ENCODE results near the gene GNL2. TPM values are rescaled to one million over a fixed set of nuclear protein-coding genes. Genes with fewer than 3 reads are reported as not detected.
A peak's percentile ranks its signal among the peaks of the same experiment; 100 is the strongest.
"Not testable (repeated sequence)": the region's sequence is repeated elsewhere in the genome, so short reads cannot be mapped to it uniquely, and the experiment has no call there.

GNL2 gene
- total RNA-seq, 4 donors from 2014 or later, result 25.1 to 58.2 (median 34.2) TPM

DNA sequence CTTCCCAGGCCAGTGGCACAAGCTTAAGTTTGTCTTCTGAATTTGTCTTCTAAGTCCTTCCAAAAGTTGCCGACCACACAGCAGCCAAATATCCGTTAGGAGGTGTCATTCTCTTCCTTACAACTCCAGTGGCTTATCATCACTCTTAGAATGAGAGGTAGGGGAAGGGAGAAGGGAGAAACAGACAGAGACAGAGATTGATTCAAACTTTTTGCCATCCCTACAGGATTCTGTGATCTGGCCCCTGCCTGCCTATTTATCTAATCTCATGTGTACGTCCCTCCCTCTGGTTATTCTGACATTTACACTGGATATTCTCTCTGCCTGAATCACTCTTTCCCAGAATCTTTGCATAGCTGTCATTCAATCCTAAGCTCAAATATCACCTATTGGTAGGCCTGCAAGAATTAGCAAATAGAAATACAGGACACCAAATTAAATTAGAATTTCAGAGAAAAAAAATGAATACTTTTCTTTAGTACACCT lies 488 bp upstream of the GNL2 start:
- no peak for TF ChIP-seq POLR2A (IDR thresholded peaks at IDR 0.05)
- TF ChIP-seq, protein P1, sequence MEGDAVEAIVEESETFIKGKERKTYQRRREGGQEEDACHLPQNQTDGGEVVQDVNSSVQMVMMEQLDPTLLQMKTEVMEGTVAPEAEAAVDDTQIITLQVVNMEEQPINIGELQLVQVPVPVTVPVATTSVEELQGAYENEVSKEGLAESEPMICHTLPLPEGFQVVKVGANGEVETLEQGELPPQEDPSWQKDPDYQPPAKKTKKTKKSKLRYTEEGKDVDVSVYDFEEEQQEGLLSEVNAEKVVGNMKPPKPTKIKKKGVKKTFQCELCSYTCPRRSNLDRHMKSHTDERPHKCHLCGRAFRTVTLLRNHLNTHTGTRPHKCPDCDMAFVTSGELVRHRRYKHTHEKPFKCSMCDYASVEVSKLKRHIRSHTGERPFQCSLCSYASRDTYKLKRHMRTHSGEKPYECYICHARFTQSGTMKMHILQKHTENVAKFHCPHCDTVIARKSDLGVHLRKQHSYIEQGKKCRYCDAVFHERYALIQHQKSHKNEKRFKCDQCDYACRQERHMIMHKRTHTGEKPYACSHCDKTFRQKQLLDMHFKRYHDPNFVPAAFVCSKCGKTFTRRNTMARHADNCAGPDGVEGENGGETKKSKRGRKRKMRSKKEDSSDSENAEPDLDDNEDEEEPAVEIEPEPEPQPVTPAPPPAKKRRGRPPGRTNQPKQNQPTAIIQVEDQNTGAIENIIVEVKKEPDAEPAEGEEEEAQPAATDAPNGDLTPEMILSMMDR (IDR thresholded peaks at IDR 0.05), result no peak
- peak overlapping the region; percentile 26 for H3K4me3 ChIP-seq (ENCODE audit: low read depth, poor library complexity, severe bottlenecking)
- intact Hi-C loops (cut with DNase I; ENCODE audit: low total_unique reads), result no loop called here
- DNase-seq (ENCODE audit: low spot score in 2 of 2), result no peak
- 0 to 2% methylated on average over 3 of the region's 3 CpGs for WGBS, 2 donors

DNA sequence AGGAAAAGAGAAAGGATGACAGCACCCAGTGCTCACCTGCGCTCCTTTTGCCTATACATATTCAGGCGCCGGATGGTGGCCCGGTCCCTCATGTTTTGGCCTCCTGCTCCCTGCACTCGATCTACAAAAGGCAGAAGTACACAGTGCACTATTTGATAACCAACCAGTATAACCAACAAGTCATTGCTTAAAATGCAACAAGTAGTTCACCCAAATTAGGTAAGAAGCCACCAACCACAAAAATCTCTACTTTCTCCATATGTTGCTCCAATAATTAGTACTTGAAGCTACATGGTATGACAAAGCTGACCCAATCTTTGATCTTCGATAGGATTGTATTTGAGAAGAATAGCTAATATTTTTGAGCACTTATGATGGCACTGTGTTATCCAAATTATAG lies 2.0 kb downstream of the GNL2 start:
- 94 to 95% methylated on average over 6 of the region's 6 CpGs for WGBS, 2 donors
- intact Hi-C loops (cut with DNase I; ENCODE audit: low total_unique reads), result no loop called here

DNA sequence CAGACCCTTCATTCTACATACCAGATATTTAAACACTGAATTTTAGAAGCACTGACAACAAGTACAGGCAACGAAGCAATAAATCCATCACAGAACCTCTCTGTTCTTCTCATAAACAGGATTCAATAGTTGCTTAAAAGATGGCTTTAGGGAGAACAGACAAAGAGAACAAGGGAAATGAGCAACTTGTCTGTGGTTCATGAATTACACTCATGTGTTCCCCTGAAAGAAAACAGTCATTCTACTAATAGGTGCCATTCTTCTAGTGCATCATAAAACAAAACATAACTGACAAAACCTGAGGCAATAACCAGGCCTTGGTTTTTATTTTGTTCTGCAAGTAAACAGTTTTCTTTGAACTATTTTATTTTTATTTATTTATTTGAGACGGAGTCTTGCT lies 6.8 kb downstream of the GNL2 start:
- intact Hi-C loops (cut with DNase I; ENCODE audit: low total_unique reads), result no loop called here
- peak in 1 of 2 donors; percentile 17 for DNase-seq (ENCODE audit: low spot score in 2 of 2)
- no peak overlapping the region for H3K4me3 ChIP-seq (ENCODE audit: low read depth, poor library complexity, severe bottlenecking)
- TF ChIP-seq POLR2A (IDR thresholded peaks at IDR 0.05), result no peak
- TF ChIP-seq, protein P1 (IDR thresholded peaks at IDR 0.05), result no peak
- 86 to 89% methylated on average over 2 of the region's 2 CpGs for WGBS, 2 donors

More for the DNA sequence above, 2.0 kb downstream of the GNL2 start:
- DNase-seq (ENCODE audit: low spot score in 2 of 2), result peak in 1 of 2 donors; percentile 43
- no peak overlapping the region for H3K4me3 ChIP-seq (ENCODE audit: low read depth, poor library complexity, severe bottlenecking)
- no peak for TF ChIP-seq POLR2A (IDR thresholded peaks at IDR 0.05)
- TF ChIP-seq, protein P1 (IDR thresholded peaks at IDR 0.05), result no peak

DNA sequence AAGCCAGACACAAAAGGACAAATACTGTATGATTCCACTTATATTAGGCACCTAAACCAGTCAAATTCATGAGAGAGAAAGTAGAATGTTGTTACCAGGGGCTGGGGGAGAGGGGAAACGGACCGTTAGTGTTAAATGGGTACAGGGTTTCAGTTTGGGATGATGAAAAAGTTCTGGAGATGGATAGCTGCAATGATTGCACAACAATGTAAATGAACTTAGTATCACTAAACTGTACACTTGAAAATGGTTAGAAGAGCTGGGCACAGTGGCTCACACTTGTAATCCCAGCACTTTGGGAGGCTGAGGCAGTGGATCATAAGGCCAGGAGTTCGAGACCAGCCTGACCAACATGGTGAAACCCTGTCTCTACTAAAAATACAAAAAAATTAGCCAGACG lies 11.2 kb downstream of the GNL2 start:
- peak in 1 of 2 donors; percentile 23 for DNase-seq (ENCODE audit: low spot score in 2 of 2)
- 90 to 92% methylated on average over 4 of the region's 4 CpGs for WGBS, 2 donors
- H3K4me3 ChIP-seq (ENCODE audit: low read depth, poor library complexity, severe bottlenecking); intact Hi-C loops (cut with DNase I; ENCODE audit: low total_unique reads): not testable (repeated sequence)

DNA sequence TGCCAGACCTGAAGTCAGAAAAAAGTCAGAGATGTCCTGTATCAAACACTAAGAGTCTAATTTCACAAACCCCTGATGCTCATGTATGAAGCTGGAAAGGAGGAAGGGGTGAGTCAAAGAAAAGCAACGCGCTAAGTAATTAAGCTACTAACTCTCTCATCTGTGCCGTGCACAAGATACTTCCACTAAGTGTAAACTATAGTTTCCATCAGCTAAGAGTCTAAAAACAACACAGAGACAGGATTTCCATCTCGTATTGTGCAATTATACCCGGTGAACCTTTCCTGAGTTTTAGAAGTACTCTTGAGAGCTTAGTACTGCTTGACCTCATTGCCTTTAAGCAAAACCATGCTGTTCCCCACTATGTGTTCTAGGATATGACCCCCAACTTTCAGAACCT lies 20.0 kb downstream of the GNL2 start:
- intact Hi-C loops (cut with DNase I; ENCODE audit: low total_unique reads), result no loop called here
- TF ChIP-seq, protein P1 (IDR thresholded peaks at IDR 0.05), result no peak
- TF ChIP-seq POLR2A (IDR thresholded peaks at IDR 0.05), result no peak
- WGBS, 2 donors, result 90 to 92% methylated on average over 5 of the region's 5 CpGs
- DNase-seq (ENCODE audit: low spot score in 2 of 2), result no peak
- no peak overlapping the region for H3K4me3 ChIP-seq (ENCODE audit: low read depth, poor library complexity, severe bottlenecking)

DNA sequence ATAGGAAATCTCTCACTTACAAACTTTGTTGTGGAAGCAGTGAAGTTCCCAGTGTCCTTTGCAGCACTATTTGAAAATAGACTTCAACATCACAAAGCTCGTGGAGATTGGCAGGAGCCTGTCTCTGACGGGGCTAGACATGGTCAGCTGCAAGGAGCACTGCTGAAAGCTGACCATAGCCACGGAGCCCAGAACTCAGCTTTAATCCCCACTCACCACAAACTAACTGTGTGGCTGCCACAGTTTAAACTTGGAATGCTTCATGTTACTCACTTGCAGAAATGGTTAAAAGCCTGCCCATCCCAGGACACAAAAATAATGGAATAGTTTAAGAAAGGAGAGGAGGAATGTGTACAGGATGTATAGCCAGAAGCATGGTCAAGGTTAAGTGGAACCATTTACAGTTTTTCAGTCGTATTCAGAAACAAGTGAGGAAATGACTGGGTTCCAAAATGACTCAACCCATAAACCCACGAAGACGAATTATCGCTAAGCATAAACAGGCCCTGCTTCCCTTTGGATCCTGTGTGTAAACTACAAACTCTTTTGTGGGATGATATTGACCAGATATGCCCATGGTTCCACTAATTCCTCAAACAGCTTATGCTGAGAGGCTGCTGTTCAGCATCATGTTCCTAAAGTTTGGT lies 20.8 kb downstream of the GNL2 start:
- no peak overlapping the region for H3K4me3 ChIP-seq (ENCODE audit: low read depth, poor library complexity, severe bottlenecking)
- intact Hi-C loops (cut with DNase I; ENCODE audit: low total_unique reads), result no loop called here
- TF ChIP-seq, protein P1 (IDR thresholded peaks at IDR 0.05), result no peak
- no peak for TF ChIP-seq POLR2A (IDR thresholded peaks at IDR 0.05)
- WGBS, 2 donors, result 62 to 70% methylated on average over 7 of the region's 7 CpGs
- DNase-seq (ENCODE audit: low spot score in 2 of 2), result peak in 1 of 2 donors; percentile 21
